Mammary epithelial cell (primary cell): ENCODE data around the gene MICAL3.

ENCODE experiments used
- CTCF ChIP-seq, 2 donors: IDR thresholded peaks in 1 of 2; conservative IDR thresholded peaks in 1 of 2; 2 replicates each; pipeline ENCODE4 v1.5.1; 2011 to 2012; ENCODE audit warnings: inconsistent platforms in 2 of 2, low read length in 2 of 2, mild to moderate bottlenecking in 2 of 2, control low read depth in 1 of 2, low read depth in 1 of 2; ENCODE audit not compliant: insufficient read depth in 1 of 2; ENCODE audit errors: extremely low read depth in 1 of 2
- EZH2 ChIP-seq: IDR thresholded peaks from 2 replicates; pipeline ENCODE4 v1.6.1; 2012; ENCODE audit warnings: low read length, inconsistent platforms, borderline replicate concordance

DNA sequence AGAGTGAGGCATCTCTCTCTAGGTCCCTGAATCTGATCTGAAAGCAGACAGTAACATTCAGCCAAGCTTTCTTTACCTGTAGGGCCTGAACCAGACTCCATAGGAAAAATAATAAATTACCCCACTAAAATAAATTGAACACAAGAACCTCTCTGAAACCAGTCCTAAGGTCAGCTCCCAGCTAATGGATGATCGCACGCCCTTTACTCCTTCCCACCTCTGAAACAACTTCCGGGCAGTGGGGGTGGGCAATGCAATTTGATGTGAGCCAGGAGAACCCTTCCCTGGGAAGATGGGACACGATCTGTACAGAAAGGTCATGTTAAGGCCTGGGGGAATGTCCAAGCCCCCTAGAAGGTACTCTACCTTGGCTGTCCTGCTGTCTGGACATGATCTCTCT, 71.2 kb downstream of the MICAL3 start:
- TF ChIP-seq CTCF (conservative IDR thresholded peaks at IDR 0.05 in 1 of 2, IDR thresholded peaks at IDR 0.05 in 1 of 2; ENCODE audit: extremely low read depth in 1 of 2, insufficient read depth in 1 of 2, low read depth in 1 of 2, low read length in 2 of 2) (no peak), EZH2 (no peak)
